ENCODE results near the gene RNASE4.

- peak; percentile 70 for TF ChIP-seq NANOG (IDR thresholded peaks at IDR 0.05; ENCODE audit: borderline replicate concordance)
- TF ChIP-seq CTCF (conservative IDR thresholded peaks at IDR 0.05; ENCODE audit: low read depth in 2 of 2): no peak
- no peak for TF ChIP-seq POLR2AphosphoS5 (IDR thresholded peaks at IDR 0.05; ENCODE audit: low read depth)
- no peak for TF ChIP-seq EZH2phosphoT487 (IDR thresholded peaks at IDR 0.05; ENCODE audit: unreplicated experiment)
- TF ChIP-seq CREB1 (CRISPR knock-in tag; IDR thresholded peaks at IDR 0.05; ENCODE audit: low read depth): no peak
- TF ChIP-seq, protein P1, sequence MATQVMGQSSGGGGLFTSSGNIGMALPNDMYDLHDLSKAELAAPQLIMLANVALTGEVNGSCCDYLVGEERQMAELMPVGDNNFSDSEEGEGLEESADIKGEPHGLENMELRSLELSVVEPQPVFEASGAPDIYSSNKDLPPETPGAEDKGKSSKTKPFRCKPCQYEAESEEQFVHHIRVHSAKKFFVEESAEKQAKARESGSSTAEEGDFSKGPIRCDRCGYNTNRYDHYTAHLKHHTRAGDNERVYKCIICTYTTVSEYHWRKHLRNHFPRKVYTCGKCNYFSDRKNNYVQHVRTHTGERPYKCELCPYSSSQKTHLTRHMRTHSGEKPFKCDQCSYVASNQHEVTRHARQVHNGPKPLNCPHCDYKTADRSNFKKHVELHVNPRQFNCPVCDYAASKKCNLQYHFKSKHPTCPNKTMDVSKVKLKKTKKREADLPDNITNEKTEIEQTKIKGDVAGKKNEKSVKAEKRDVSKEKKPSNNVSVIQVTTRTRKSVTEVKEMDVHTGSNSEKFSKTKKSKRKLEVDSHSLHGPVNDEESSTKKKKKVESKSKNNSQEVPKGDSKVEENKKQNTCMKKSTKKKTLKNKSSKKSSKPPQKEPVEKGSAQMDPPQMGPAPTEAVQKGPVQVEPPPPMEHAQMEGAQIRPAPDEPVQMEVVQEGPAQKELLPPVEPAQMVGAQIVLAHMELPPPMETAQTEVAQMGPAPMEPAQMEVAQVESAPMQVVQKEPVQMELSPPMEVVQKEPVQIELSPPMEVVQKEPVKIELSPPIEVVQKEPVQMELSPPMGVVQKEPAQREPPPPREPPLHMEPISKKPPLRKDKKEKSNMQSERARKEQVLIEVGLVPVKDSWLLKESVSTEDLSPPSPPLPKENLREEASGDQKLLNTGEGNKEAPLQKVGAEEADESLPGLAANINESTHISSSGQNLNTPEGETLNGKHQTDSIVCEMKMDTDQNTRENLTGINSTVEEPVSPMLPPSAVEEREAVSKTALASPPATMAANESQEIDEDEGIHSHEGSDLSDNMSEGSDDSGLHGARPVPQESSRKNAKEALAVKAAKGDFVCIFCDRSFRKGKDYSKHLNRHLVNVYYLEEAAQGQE (IDR thresholded peaks at IDR 0.05; ENCODE audit: unreplicated experiment): no peak
- no peak for TF ChIP-seq EZH2 (IDR thresholded peaks at IDR 0.05; ENCODE audit: low read depth, unreplicated experiment)
- no peak for TF ChIP-seq JUNB (IDR thresholded peaks at IDR 0.05; ENCODE audit: unreplicated experiment)
- no peak for TF ChIP-seq STAT1 (IDR thresholded peaks at IDR 0.05; ENCODE audit: unreplicated experiment)
- TF ChIP-seq ZNF331 (CRISPR knock-in tag; IDR thresholded peaks at IDR 0.05; ENCODE audit: low read depth): no peak
- TF ChIP-seq, protein P2, sequence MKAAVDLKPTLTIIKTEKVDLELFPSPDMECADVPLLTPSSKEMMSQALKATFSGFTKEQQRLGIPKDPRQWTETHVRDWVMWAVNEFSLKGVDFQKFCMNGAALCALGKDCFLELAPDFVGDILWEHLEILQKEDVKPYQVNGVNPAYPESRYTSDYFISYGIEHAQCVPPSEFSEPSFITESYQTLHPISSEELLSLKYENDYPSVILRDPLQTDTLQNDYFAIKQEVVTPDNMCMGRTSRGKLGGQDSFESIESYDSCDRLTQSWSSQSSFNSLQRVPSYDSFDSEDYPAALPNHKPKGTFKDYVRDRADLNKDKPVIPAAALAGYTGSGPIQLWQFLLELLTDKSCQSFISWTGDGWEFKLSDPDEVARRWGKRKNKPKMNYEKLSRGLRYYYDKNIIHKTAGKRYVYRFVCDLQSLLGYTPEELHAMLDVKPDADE (IDR thresholded peaks at IDR 0.05): no peak
- TF ChIP-seq, protein P3, sequence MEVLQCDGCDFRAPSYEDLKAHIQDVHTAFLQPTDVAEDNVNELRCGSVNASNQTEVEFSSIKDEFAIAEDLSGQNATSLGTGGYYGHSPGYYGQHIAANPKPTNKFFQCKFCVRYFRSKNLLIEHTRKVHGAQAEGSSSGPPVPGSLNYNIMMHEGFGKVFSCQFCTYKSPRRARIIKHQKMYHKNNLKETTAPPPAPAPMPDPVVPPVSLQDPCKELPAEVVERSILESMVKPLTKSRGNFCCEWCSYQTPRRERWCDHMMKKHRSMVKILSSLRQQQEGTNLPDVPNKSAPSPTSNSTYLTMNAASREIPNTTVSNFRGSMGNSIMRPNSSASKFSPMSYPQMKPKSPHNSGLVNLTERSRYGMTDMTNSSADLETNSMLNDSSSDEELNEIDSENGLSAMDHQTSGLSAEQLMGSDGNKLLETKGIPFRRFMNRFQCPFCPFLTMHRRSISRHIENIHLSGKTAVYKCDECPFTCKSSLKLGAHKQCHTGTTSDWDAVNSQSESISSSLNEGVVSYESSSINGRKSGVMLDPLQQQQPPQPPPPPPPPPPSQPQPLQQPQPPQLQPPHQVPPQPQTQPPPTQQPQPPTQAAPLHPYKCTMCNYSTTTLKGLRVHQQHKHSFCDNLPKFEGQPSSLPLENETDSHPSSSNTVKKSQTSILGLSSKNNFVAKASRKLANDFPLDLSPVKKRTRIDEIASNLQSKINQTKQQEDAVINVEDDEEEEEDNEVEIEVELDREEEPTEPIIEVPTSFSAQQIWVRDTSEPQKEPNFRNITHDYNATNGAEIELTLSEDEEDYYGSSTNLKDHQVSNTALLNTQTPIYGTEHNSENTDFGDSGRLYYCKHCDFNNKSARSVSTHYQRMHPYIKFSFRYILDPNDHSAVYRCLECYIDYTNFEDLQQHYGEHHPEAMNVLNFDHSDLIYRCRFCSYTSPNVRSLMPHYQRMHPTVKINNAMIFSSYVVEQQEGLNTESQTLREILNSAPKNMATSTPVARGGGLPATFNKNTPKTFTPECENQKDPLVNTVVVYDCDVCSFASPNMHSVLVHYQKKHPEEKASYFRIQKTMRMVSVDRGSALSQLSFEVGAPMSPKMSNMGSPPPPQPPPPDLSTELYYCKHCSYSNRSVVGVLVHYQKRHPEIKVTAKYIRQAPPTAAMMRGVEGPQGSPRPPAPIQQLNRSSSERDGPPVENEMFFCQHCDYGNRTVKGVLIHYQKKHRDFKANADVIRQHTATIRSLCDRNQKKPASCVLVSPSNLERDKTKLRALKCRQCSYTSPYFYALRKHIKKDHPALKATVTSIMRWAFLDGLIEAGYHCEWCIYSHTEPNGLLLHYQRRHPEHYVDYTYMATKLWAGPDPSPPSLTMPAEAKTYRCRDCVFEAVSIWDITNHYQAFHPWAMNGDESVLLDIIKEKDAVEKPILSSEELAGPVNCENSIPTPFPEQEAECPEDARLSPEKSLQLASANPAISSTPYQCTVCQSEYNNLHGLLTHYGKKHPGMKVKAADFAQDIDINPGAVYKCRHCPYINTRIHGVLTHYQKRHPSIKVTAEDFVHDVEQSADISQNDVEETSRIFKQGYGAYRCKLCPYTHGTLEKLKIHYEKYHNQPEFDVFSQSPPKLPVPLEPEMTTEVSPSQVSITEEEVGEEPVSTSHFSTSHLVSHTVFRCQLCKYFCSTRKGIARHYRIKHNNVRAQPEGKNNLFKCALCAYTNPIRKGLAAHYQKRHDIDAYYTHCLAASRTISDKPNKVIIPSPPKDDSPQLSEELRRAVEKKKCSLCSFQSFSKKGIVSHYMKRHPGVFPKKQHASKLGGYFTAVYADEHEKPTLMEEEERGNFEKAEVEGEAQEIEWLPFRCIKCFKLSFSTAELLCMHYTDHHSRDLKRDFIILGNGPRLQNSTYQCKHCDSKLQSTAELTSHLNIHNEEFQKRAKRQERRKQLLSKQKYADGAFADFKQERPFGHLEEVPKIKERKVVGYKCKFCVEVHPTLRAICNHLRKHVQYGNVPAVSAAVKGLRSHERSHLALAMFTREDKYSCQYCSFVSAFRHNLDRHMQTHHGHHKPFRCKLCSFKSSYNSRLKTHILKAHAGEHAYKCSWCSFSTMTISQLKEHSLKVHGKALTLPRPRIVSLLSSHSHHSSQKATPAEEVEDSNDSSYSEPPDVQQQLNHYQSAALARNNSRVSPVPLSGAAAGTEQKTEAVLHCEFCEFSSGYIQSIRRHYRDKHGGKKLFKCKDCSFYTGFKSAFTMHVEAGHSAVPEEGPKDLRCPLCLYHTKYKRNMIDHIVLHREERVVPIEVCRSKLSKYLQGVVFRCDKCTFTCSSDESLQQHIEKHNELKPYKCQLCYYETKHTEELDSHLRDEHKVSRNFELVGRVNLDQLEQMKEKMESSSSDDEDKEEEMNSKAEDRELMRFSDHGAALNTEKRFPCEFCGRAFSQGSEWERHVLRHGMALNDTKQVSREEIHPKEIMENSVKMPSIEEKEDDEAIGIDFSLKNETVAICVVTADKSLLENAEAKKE (CRISPR knock-in tag; IDR thresholded peaks at IDR 0.05): peak; percentile 3; the same call in 1 of the 2 replicates
Observed at GRCh38 chr14:20706657-20707355, 22.4 kb downstream of the RNASE4 start.
